Esophagus muscularis mucosa (tissue), 3 donors: ENCODE measurements around the gene TPK1.

Source experiments
- POLR2AphosphoS5 ChIP-seq, 2 donors: sonication (generic); formaldehyde crosslinking; IDR thresholded peaks; one replicate each; pipeline ENCODE4 v1.6.1; 2017; ENCODE audit warnings: antibody characterized with exemption in 2 of 2
- TF ChIP-seq, protein P1 (sequence below), 3 experiments: fragments of 200-600 bp in 2 of 3; fragments of 450-650 bp in 1 of 3; sonication (generic) in 2 of 3; IDR thresholded peaks; one replicate each; pipeline ENCODE4 v1.5.1; 2017 to 2019; ENCODE audit warnings: antibody characterized with exemption in 3 of 3, mild to moderate bottlenecking in 2 of 3, moderate library complexity in 1 of 3

- no peak for TF ChIP-seq POLR2AphosphoS5 (IDR thresholded peaks at IDR 0.05)
- TF ChIP-seq, protein P1, sequence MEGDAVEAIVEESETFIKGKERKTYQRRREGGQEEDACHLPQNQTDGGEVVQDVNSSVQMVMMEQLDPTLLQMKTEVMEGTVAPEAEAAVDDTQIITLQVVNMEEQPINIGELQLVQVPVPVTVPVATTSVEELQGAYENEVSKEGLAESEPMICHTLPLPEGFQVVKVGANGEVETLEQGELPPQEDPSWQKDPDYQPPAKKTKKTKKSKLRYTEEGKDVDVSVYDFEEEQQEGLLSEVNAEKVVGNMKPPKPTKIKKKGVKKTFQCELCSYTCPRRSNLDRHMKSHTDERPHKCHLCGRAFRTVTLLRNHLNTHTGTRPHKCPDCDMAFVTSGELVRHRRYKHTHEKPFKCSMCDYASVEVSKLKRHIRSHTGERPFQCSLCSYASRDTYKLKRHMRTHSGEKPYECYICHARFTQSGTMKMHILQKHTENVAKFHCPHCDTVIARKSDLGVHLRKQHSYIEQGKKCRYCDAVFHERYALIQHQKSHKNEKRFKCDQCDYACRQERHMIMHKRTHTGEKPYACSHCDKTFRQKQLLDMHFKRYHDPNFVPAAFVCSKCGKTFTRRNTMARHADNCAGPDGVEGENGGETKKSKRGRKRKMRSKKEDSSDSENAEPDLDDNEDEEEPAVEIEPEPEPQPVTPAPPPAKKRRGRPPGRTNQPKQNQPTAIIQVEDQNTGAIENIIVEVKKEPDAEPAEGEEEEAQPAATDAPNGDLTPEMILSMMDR (IDR thresholded peaks at IDR 0.05) = no peak
These were observed 348.0 kb downstream of the TPK1 start for GRCh38 chr7:144487901-144488300.
